GM12801 (cell line): ENCODE data around the gene GPC6.

Source experiments
- TF ChIP-seq, protein P1 (sequence below): IDR thresholded peaks from one replicate; pipeline ENCODE4 v1.5.1; 2011; ENCODE audit warnings: control low read depth; ENCODE audit not compliant: insufficient read length; ENCODE audit errors: extremely low read depth

GPC6 gene

GRCh38 chr13:93876236-93876635 lies 649.6 kb downstream of the GPC6 start:
- TF ChIP-seq, protein P1, sequence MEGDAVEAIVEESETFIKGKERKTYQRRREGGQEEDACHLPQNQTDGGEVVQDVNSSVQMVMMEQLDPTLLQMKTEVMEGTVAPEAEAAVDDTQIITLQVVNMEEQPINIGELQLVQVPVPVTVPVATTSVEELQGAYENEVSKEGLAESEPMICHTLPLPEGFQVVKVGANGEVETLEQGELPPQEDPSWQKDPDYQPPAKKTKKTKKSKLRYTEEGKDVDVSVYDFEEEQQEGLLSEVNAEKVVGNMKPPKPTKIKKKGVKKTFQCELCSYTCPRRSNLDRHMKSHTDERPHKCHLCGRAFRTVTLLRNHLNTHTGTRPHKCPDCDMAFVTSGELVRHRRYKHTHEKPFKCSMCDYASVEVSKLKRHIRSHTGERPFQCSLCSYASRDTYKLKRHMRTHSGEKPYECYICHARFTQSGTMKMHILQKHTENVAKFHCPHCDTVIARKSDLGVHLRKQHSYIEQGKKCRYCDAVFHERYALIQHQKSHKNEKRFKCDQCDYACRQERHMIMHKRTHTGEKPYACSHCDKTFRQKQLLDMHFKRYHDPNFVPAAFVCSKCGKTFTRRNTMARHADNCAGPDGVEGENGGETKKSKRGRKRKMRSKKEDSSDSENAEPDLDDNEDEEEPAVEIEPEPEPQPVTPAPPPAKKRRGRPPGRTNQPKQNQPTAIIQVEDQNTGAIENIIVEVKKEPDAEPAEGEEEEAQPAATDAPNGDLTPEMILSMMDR, result no peak

GRCh38 chr13:93878675-93879074 lies 652.1 kb downstream of the GPC6 start:
- TF ChIP-seq, protein P1, result no peak

DNA sequence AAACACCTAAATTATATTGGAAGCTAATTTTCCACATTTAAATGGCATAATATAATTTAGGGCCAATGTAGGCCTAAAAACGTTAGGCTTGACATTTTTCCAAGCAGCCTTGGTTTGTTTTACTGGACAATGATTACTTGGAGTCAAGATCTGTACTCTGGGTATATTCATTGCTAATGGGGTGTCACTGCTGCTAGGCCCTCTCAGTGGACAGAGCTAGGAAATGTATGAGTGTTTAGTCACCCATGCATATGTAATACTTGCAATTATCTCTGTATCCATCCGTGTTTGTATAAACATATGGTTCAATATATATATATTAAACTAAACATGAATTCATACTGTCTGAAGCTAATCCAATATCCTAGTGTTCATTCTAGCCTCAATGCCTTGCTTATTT lies 654.8 kb downstream of the GPC6 start:
- TF ChIP-seq, protein P1, result no peak

- TF ChIP-seq, protein P1, result no peak
Observed at GRCh38 chr13:93882086-93882651, 655.6 kb downstream of the GPC6 start.

DNA sequence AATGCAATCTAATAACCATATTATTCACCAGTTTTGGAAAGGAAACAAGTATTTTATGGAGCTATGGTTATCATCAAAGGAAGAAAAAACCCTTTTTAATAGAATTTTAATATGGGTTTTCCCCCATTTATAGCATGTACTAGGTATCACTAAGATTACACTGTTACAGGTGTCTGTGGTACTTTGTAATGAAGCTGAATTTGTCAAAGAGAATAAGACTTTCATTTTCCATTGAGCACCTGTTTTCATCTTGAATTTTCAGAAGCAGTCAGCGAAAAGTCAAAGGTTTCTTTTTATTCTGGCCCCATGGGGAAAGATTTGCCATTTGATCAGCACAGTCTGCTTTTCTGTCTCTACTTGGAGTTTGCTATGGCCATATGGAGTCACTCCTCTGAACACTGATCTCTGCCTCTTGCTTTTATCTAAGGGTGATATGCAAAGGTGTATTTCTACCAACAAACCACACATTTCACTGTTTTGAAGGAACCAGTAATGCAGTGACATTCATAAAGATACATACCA lies 662.9 kb downstream of the GPC6 start:
- TF ChIP-seq, protein P1, result no peak

GRCh38 chr13:93899981-93900380 lies 673.4 kb downstream of the GPC6 start:
- TF ChIP-seq, protein P1, result no peak

- TF ChIP-seq, protein P1, result no peak
Observed at GRCh38 chr13:93900731-93901130, 674.1 kb downstream of the GPC6 start.
